ENCODE data around the gene KRT78. TPM values are rescaled to one million over a fixed set of nuclear protein-coding genes. Genes with fewer than 3 reads are reported as not detected.

Gene KRT78
- polyA plus RNA-seq, 1 experiment = not detected

GRCh38 chr12:52791271-52792184, 57.3 kb downstream of the KRT78 start:
- no peak for DNase-seq (ENCODE audit: low read depth)
- H3K27me3 ChIP-seq (ENCODE audit: control insufficient read depth, insufficient read depth, low read length) = peaks cover 27% of the 10 kb centered on the region
- no peak for TF ChIP-seq CTCF (IDR thresholded peaks at IDR 0.05; ENCODE audit: insufficient read depth, low read depth, low read length)
- CTCF ChIA-PET = interaction anchor here (0.8 kb wide), 1 partner anchor 1374 kb away, joined by 3 read pairs; no protein-coding TSS in a partner anchor
- no peak overlapping the region for H3K4me3 ChIP-seq (ENCODE audit: low read depth, low read length)
- no peaks in the 10 kb centered on the region for H3K36me3 ChIP-seq (ENCODE audit: control insufficient read depth, insufficient read depth, low read length)
- POLR2A ChIA-PET = no interaction called here

- H3K4me3 ChIP-seq (ENCODE audit: low read depth, low read length) = no peak overlapping the region
- CTCF ChIA-PET = interaction anchor here (1.4 kb wide), 1 partner anchor 8 kb away, joined by 3 read pairs; no protein-coding TSS in a partner anchor
- POLR2A ChIA-PET = no interaction called here
- no peak for DNase-seq (ENCODE audit: low read depth)
- no peak for TF ChIP-seq CTCF (IDR thresholded peaks at IDR 0.05; ENCODE audit: insufficient read depth, low read depth, low read length)
- no peaks in the 10 kb centered on the region for H3K36me3 ChIP-seq (ENCODE audit: control insufficient read depth, insufficient read depth, low read length)
- peaks cover 27% of the 10 kb centered on the region for H3K27me3 ChIP-seq (ENCODE audit: control insufficient read depth, insufficient read depth, low read length)
Observed at GRCh38 chr12:52790427-52791270, 58.1 kb downstream of the KRT78 start.

GRCh38 chr12:52789637-52790426, 59.0 kb downstream of the KRT78 start:
- TF ChIP-seq CTCF (IDR thresholded peaks at IDR 0.05; ENCODE audit: insufficient read depth, low read depth, low read length) = no peak
- Histone ChIP-seq H3K27me3 (ENCODE audit: control insufficient read depth, insufficient read depth, low read length) (peaks cover 30% of the 10 kb centered on the region), H3K4me3 (ENCODE audit: low read depth, low read length) (no peak overlapping the region), H3K36me3 (ENCODE audit: control insufficient read depth, insufficient read depth, low read length) (no peaks in the 10 kb centered on the region)
- DNase-seq (ENCODE audit: low read depth) = no peak
- ChIA-PET CTCF (interaction anchor here (1.4 kb wide), 2 partner anchors 9 to 14 kb away, joined by 3 read pairs; no protein-coding TSS in a partner anchor), POLR2A (no interaction called here)

GRCh38 chr12:52788876-52789636, 59.7 kb downstream of the KRT78 start:
- Histone ChIP-seq H3K27me3 (ENCODE audit: control insufficient read depth, insufficient read depth, low read length) (peaks cover 30% of the 10 kb centered on the region), H3K36me3 (ENCODE audit: control insufficient read depth, insufficient read depth, low read length) (no peaks in the 10 kb centered on the region), H3K4me3 (ENCODE audit: low read depth, low read length) (no peak overlapping the region)
- TF ChIP-seq CTCF (IDR thresholded peaks at IDR 0.05; ENCODE audit: insufficient read depth, low read depth, low read length) = no peak
- DNase-seq (ENCODE audit: low read depth) = no peak
- ChIA-PET POLR2A (no interaction called here), CTCF (interaction anchor here (1.4 kb wide), 2 partner anchors 9 to 13 kb away, joined by 3 read pairs; no protein-coding TSS in a partner anchor)

Measured in BJ (cell line).